BLaER1 treated with 17β-estradiol and CSF1 and Interleukin-3, amounts not matched to agents 10 nM and 100 nM (cell line): ENCODE results near the gene MYLIP.

Source experiments
- H3K27ac ChIP-seq, 11 experiments: shearing (Covaris generic); formaldehyde crosslinking; 2 replicates each; pipeline ENCODE4 v1.8.1; 2022
- H3K27me3 ChIP-seq, 11 experiments: shearing (Covaris generic); formaldehyde crosslinking; 2 replicates each; pipeline ENCODE4 v1.8.1; 2022
- H3K36me3 ChIP-seq, 11 experiments: shearing (Covaris generic); formaldehyde crosslinking; 2 replicates each; pipeline ENCODE4 v1.8.1; 2022
- H3K4me1 ChIP-seq, 10 experiments: shearing (Covaris generic); formaldehyde crosslinking; 2 replicates each; pipeline ENCODE4 v1.8.1; 2022
- H3K4me2 ChIP-seq, 11 experiments: shearing (Covaris generic); formaldehyde crosslinking; 2 replicates each; pipeline ENCODE4 v1.8.1; 2022
- H3K4me3 ChIP-seq, 10 experiments: shearing (Covaris generic); formaldehyde crosslinking; 2 replicates each; pipeline ENCODE4 v1.8.1; 2022
- H3K9ac ChIP-seq, 11 experiments: shearing (Covaris generic); formaldehyde crosslinking; 2 replicates each; pipeline ENCODE4 v1.8.1; 2022
- H3K9me3 ChIP-seq, 11 experiments: shearing (Covaris generic); formaldehyde crosslinking; replicated peaks in 1 of 11; 2 replicates each; pipeline ENCODE4 v1.8.1; 2022
- H4K20me1 ChIP-seq, 11 experiments: shearing (Covaris generic); formaldehyde crosslinking; 2 replicates each; pipeline ENCODE4 v1.8.1; 2022
- Cebpa-rat ChIP-seq, 11 experiments: shearing (Covaris generic); IDR thresholded peaks; 2 replicates each; pipeline ENCODE4 v1.8.1; 2022

Gene MYLIP

GRCh38 chr6:16122197-16122596 lies 6.7 kb upstream of the MYLIP start:
- Histone ChIP-seq H4K20me1 (no peaks in the 10 kb centered on the region), H3K4me1 (peaks cover 0 to 6% (median 0%) of the 10 kb centered on the region in 10 experiments; a peak in 1 of 20 replicates), H3K9me3 (no peaks in the 10 kb centered on the region; a peak in 1 of 22 replicates), H3K27ac (no peak overlapping the region), H3K27me3 (no peaks in the 10 kb centered on the region), H3K4me3 (no peak overlapping the region), H3K36me3 (no peaks in the 10 kb centered on the region), H3K4me2 (no peak overlapping the region), H3K9ac (no peak overlapping the region)
- TF ChIP-seq Cebpa-rat (IDR thresholded peaks at IDR 0.05): no peak

GRCh38 chr6:16124198-16125180 lies 4.4 kb upstream of the MYLIP start:
- Histone ChIP-seq H3K27ac (no peak overlapping the region), H3K27me3 (no peaks in the 10 kb centered on the region), H3K4me3 (no peak overlapping the region), H3K36me3 (no peaks in the 10 kb centered on the region), H3K4me1 (peaks cover 0 to 9% (median 0%) of the 10 kb centered on the region in 10 experiments; a peak in 2 of 20 replicates), H3K4me2 (peak overlapping the region in 2 of 11 experiments; percentile 4 to 18; a peak in 1 of 22 replicates), H4K20me1 (peaks cover 4 to 6% (median 5%) of the 10 kb centered on the region in 11 experiments; a peak in 17 of 22 replicates), H3K9me3 (no peaks in the 10 kb centered on the region; a peak in 1 of 22 replicates), H3K9ac (no peak overlapping the region)
- no peak for TF ChIP-seq Cebpa-rat (IDR thresholded peaks at IDR 0.05)

GRCh38 chr6:16126056-16126455 lies 2.8 kb upstream of the MYLIP start:
- no peaks in the 10 kb centered on the region for H3K27me3 ChIP-seq

GRCh38 chr6:16126861-16127260 lies 2.0 kb upstream of the MYLIP start:
- H4K20me1 ChIP-seq: peaks cover 21 to 29% (median 26%) of the 10 kb centered on the region in 11 experiments; a peak in 19 of 22 replicates
- no peak overlapping the region for H3K9ac ChIP-seq
- peaks cover 0 to 10% (median 8%) of the 10 kb centered on the region in 10 experiments; a peak in 13 of 20 replicates for H3K4me1 ChIP-seq
- H3K4me2 ChIP-seq: no peak overlapping the region
- H3K9me3 ChIP-seq: no peaks in the 10 kb centered on the region
- no peak overlapping the region for H3K4me3 ChIP-seq
- H3K27ac ChIP-seq: no peak overlapping the region
- H3K27me3 ChIP-seq: no peaks in the 10 kb centered on the region
- peaks cover 0 to 18% (median 11%) of the 10 kb centered on the region in 11 experiments; a peak in 15 of 22 replicates for H3K36me3 ChIP-seq
- TF ChIP-seq Cebpa-rat (IDR thresholded peaks at IDR 0.05): no peak

More at GRCh38 chr6:16126056-16126455, 2.8 kb upstream of the MYLIP start:
- Histone ChIP-seq H3K4me2 (no peak overlapping the region), H3K4me3 (no peak overlapping the region), H3K36me3 (peaks cover 0 to 10% (median 4%) of the 10 kb centered on the region in 11 experiments; a peak in 10 of 22 replicates), H3K4me1 (peaks cover 0 to 9% (median under 1%) of the 10 kb centered on the region in 10 experiments; a peak in 4 of 20 replicates), H3K27ac (no peak overlapping the region), H4K20me1 (peaks cover 13 to 21% (median 18%) of the 10 kb centered on the region in 11 experiments; a peak in 18 of 22 replicates), H3K9me3 (no peaks in the 10 kb centered on the region), H3K9ac (no peak overlapping the region)
- TF ChIP-seq Cebpa-rat (IDR thresholded peaks at IDR 0.05): no peak

- peaks cover 27 to 35% (median 33%) of the 10 kb centered on the region in 11 experiments; a peak in 19 of 22 replicates for H4K20me1 ChIP-seq
- H3K36me3 ChIP-seq: peaks cover 0 to 24% (median 15%) of the 10 kb centered on the region in 11 experiments; a peak in 15 of 22 replicates
- peaks cover under 1 to 16% (median 13%) of the 10 kb centered on the region in 10 experiments; a peak in 16 of 20 replicates for H3K4me1 ChIP-seq
- no peak overlapping the region for H3K4me2 ChIP-seq
- H3K27me3 ChIP-seq: no peaks in the 10 kb centered on the region
- no peak; a peak in 1 of 22 replicates for TF ChIP-seq Cebpa-rat (IDR thresholded peaks at IDR 0.05)
- H3K9me3 ChIP-seq: no peaks in the 10 kb centered on the region
- no peak overlapping the region for H3K27ac ChIP-seq
- no peak overlapping the region for H3K4me3 ChIP-seq
- H3K9ac ChIP-seq: no peak overlapping the region
These were observed 1.4 kb upstream of the MYLIP start for GRCh38 chr6:16127471-16127870.

GRCh38 chr6:16129623-16130401 lies 926 bp downstream of the MYLIP start:
- H3K4me3 ChIP-seq: peak overlapping the region; percentile 93 to 100 (median 97)
- peaks cover 21 to 39% (median 37%) of the 10 kb centered on the region in 10 experiments for H3K4me1 ChIP-seq
- peak overlapping the region; percentile 78 to 96 (median 85) for H3K4me2 ChIP-seq
- peaks cover 14 to 48% (median 37%) of the 10 kb centered on the region in 11 experiments; a peak in 21 of 22 replicates for H3K36me3 ChIP-seq
- no peaks in the 10 kb centered on the region for H3K9me3 ChIP-seq
- H3K27me3 ChIP-seq: no peaks in the 10 kb centered on the region
- H4K20me1 ChIP-seq: peaks cover 51 to 59% (median 56%) of the 10 kb centered on the region in 11 experiments
- no peak for TF ChIP-seq Cebpa-rat (IDR thresholded peaks at IDR 0.05)
- H3K9ac ChIP-seq: peak overlapping the region; percentile 95 to 100 (median 99)
- peak overlapping the region; percentile 92 to 99 (median 97) for H3K27ac ChIP-seq

GRCh38 chr6:16130437-16130891 lies 1.6 kb downstream of the MYLIP start:
- peak overlapping the region; percentile 92 to 99 (median 97) for H3K27ac ChIP-seq
- TF ChIP-seq Cebpa-rat (IDR thresholded peaks at IDR 0.05): no peak

GRCh38 chr6:16130932-16131387 lies 2.1 kb downstream of the MYLIP start:
- H3K9ac ChIP-seq: peak overlapping the region; percentile 95 to 100 (median 99)
- peak overlapping the region; percentile 92 to 99 (median 97) for H3K27ac ChIP-seq

More at GRCh38 chr6:16130437-16130891, 1.6 kb downstream of the MYLIP start:
- peaks cover 57 to 65% (median 62%) of the 10 kb centered on the region in 11 experiments for H4K20me1 ChIP-seq
- H3K4me1 ChIP-seq: peaks cover 27 to 46% (median 43%) of the 10 kb centered on the region in 10 experiments
- no peaks in the 10 kb centered on the region for H3K27me3 ChIP-seq
- H3K36me3 ChIP-seq: peaks cover 14 to 54% (median 43%) of the 10 kb centered on the region in 11 experiments; a peak in 21 of 22 replicates
- peak overlapping the region; percentile 78 to 96 (median 85) for H3K4me2 ChIP-seq
- peak overlapping the region; percentile 93 to 100 (median 97) for H3K4me3 ChIP-seq
- H3K9ac ChIP-seq: peak overlapping the region; percentile 95 to 100 (median 99)
- H3K9me3 ChIP-seq: no peaks in the 10 kb centered on the region

More at GRCh38 chr6:16130932-16131387, 2.1 kb downstream of the MYLIP start:
- Histone ChIP-seq H4K20me1 (peaks cover 61 to 68% (median 65%) of the 10 kb centered on the region in 11 experiments), H3K27me3 (no peaks in the 10 kb centered on the region), H3K4me3 (peak overlapping the region; percentile 93 to 100 (median 97)), H3K4me2 (peak overlapping the region; percentile 78 to 96 (median 85)), H3K36me3 (peaks cover 14 to 56% (median 44%) of the 10 kb centered on the region in 11 experiments; a peak in 21 of 22 replicates), H3K4me1 (peaks cover 27 to 48% (median 43%) of the 10 kb centered on the region in 10 experiments), H3K9me3 (no peaks in the 10 kb centered on the region)
- TF ChIP-seq Cebpa-rat (IDR thresholded peaks at IDR 0.05): peak in 1 of 11 experiments; percentile 36; a peak in 1 of 22 replicates
